HepG2 (cell line): ENCODE results near the gene BCAM. TPM values are rescaled to one million over a fixed set of nuclear protein-coding genes. Genes with fewer than 3 reads are reported as not detected.

Experiments
- IRF1 ChIP-seq: sonication (generic); formaldehyde crosslinking; IDR thresholded peaks from 2 replicates; pipeline ENCODE4 v1.4.0; 2020; ENCODE audit warnings: low read depth, mild to moderate bottlenecking, missing genetic modification reagents
- LCORL ChIP-seq, 2 experiments: fragments of 450-650 bp in 1 of 2; sonication (generic) in 1 of 2; formaldehyde crosslinking in 1 of 2; IDR thresholded peaks; 2 replicates each; pipeline versions ENCODE4 v1.5.0 to v1.6.1; 2017 to 2020; ENCODE audit warnings: antibody characterized with exemption in 1 of 2, missing genetic modification reagents in 1 of 2
- MED1 ChIP-seq: sonication (generic); formaldehyde crosslinking; IDR thresholded peaks from 2 replicates; pipeline ENCODE4 v1.4.0; 2020; ENCODE audit warnings: missing genetic modification reagents
- MIER3 ChIP-seq: IDR thresholded peaks from 2 replicates; pipeline ENCODE4 v1.6.1; 2016; ENCODE audit warnings: missing compliant biosample characterization, borderline replicate concordance
- NFKB2 ChIP-seq: sonication (generic); formaldehyde crosslinking; IDR thresholded peaks from 2 replicates; pipeline ENCODE4 v1.4.0; 2020; ENCODE audit warnings: missing genetic modification reagents, borderline replicate concordance
- NFRKB ChIP-seq: fragments of 450-650 bp; IDR thresholded peaks from 2 replicates; pipeline ENCODE4 v1.6.1; 2017
- PRMT3 ChIP-seq: sonication (generic); formaldehyde crosslinking; IDR thresholded peaks from 2 replicates; pipeline ENCODE4 v1.8.1; 2022; ENCODE audit warnings: low read depth, mild to moderate bottlenecking, moderate library complexity, missing genetic modification reagents, borderline replicate concordance
- RFX3 ChIP-seq: IDR thresholded peaks from 2 replicates; pipeline ENCODE4 v1.6.1; 2016; ENCODE audit warnings: missing biosample characterization, missing genetic modification reagents
- SMAD3 ChIP-seq: sonication (generic); formaldehyde crosslinking; IDR thresholded peaks from 2 replicates; pipeline ENCODE4 v1.4.0; 2020; ENCODE audit warnings: missing genetic modification reagents
- SRY ChIP-seq: sonication (generic); formaldehyde crosslinking; IDR thresholded peaks from 2 replicates; pipeline ENCODE4 v1.8.0; 2022; ENCODE audit warnings: mild to moderate bottlenecking, missing genetic modification reagents
- TEAD3 ChIP-seq: optimal IDR thresholded peaks from 2 replicates; pipeline ENCODE3; 2016; ENCODE audit warnings: borderline replicate concordance
- ZBTB37 ChIP-seq: sonication (generic); formaldehyde crosslinking; IDR thresholded peaks from 2 replicates; pipeline ENCODE4 v1.4.0; 2020; ENCODE audit warnings: mild to moderate bottlenecking, missing genetic modification reagents
- ZMAT3 ChIP-seq: sonication (generic); formaldehyde crosslinking; conservative IDR thresholded peaks from 2 replicates; pipeline ENCODE4 v1.7.0; 2021; ENCODE audit warnings: missing genetic modification reagents
- ZNF264 ChIP-seq: sonication (generic); formaldehyde crosslinking; IDR thresholded peaks from 2 replicates; pipeline ENCODE4 v1.4.0; 2020; ENCODE audit warnings: missing genetic modification reagents
- ZNF3 ChIP-seq: IDR thresholded peaks from 2 replicates; pipeline ENCODE4 v1.7.0; 2017; ENCODE audit warnings: inconsistent platforms
- ZNF333 ChIP-seq: sonication (generic); formaldehyde crosslinking; IDR thresholded peaks from 2 replicates; pipeline ENCODE4 v1.4.0; 2020; ENCODE audit warnings: mild to moderate bottlenecking, missing genetic modification reagents, borderline replicate concordance
- ZNF501 ChIP-seq: sonication (generic); formaldehyde crosslinking; IDR thresholded peaks from 2 replicates; pipeline ENCODE4 v1.5.1; 2020; ENCODE audit warnings: mild to moderate bottlenecking, moderate library complexity, missing genetic modification reagents
- ZNF552 ChIP-seq: sonication (generic); formaldehyde crosslinking; IDR thresholded peaks from 2 replicates; pipeline ENCODE4 v1.9.0; 2022; ENCODE audit warnings: missing genetic modification reagents, mild to moderate bottlenecking, borderline replicate concordance
- ZNF556 ChIP-seq: sonication (generic); formaldehyde crosslinking; IDR thresholded peaks from 2 replicates; pipeline ENCODE4 v1.4.0; 2020; ENCODE audit warnings: mild to moderate bottlenecking, missing genetic modification reagents, borderline replicate concordance
- ZNF652 ChIP-seq: IDR thresholded peaks from 2 replicates; pipeline ENCODE4 v1.6.1; 2016; ENCODE audit warnings: low read depth, borderline replicate concordance
- ZNF687 ChIP-seq: sonication (generic); formaldehyde crosslinking; IDR thresholded peaks from 2 replicates; pipeline ENCODE4 v1.5.1; 2020; ENCODE audit warnings: mild to moderate bottlenecking, missing genetic modification reagents, moderate library complexity
- ZNF780A ChIP-seq: sonication (generic); formaldehyde crosslinking; IDR thresholded peaks from 2 replicates; pipeline ENCODE4 v1.8.0; 2022; ENCODE audit warnings: mild to moderate bottlenecking, missing genetic modification reagents, moderate library complexity
- polyA plus RNA-seq, 8 experiments: library from polyadenylated mRNA; depleted of rRNA in 3 of 8; stranded (reverse) in 7 of 8; unstranded in 1 of 8; fragments of >200 nt; fragmentation: Illumina TruSeq in 4 of 8; extraction: Trizol in 4 of 8; gene quantifications; 2 replicates each; pipeline versions ENCODE4 v1.2.1 to v1.2.3, GENCODE V29; 2011 to 2016; ENCODE audit warnings: low read depth in 4 of 8, missing spikeins in 1 of 8, mixed read lengths in 1 of 8; ENCODE audit not compliant: insufficient read depth in 1 of 8
- total RNA-seq, 5 experiments: library from RNA; depleted of rRNA; stranded (reverse); fragments of >200 nt; fragmentation: Illumina TruSeq; extraction: Trizol; gene quantifications; 2 replicates each; pipeline ENCODE4 v1.2.3, GENCODE V29; 2016; ENCODE audit warnings: low read depth in 1 of 5

Gene BCAM
- total and polyA plus RNA-seq, 2 of the 13 experiments (the other 11 are each of a cell fraction or from before 2014, with no cell fraction given), result 51.2 to 62.7 TPM

- TF ChIP-seq IRF1 (CRISPR knock-in tag) (no peak), LCORL (IDR thresholded peaks at IDR 0.05) (no peak), LCORL (CRISPR knock-in tag; IDR thresholded peaks at IDR 0.05) (peak; percentile 80; the same call in 1 of the 2 replicates), ZNF552 (CRISPR knock-in tag) (no peak), SRY (CRISPR knock-in tag) (no peak), RFX3 (CRISPR knock-in tag) (no peak), ZNF780A (CRISPR knock-in tag) (no peak), NFRKB (no peak), ZNF556 (CRISPR knock-in tag) (no peak), NFKB2 (CRISPR knock-in tag) (no peak), ZNF264 (no peak), ZNF652 (no peak), ZNF3 (no peak), ZMAT3 (CRISPR knock-in tag) (no peak), ZNF687 (peak; percentile 88), SMAD3 (CRISPR knock-in tag) (no peak), ZNF501 (CRISPR knock-in tag) (peak; percentile 47; the same call in 1 of the 2 replicates), MED1 (CRISPR knock-in tag) (peak; percentile 60), ZBTB37 (CRISPR knock-in tag) (no peak), MIER3 (no peak), ZNF333 (CRISPR knock-in tag) (no peak), PRMT3 (CRISPR knock-in tag) (no peak), TEAD3 (peak; percentile 58)
Measured at GRCh38 chr19:44856421-44857083, 47.6 kb downstream of the BCAM start (continued).
